ENCODE measurements around the gene ERCC6L.

DNA sequence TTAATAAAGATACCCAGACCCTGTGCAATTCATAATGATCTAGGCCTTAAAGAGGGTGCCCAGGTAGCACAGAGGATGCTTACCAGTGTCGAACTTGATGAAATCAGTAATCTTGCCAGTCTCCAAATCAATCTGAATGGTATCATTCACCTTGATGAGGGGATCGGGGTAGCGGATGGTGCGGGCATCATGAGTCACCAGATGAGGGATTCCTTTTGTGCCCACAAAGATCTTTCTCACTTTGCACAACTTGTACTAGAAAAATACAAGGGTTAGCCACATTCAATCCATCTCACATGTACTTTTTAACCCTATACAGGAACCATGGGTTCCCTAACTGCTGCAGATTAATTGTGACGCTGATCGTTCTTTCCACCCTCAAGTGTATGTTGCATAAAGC is 34.9 kb upstream of the ERCC6L start:
- TF ChIP-seq, protein P1, sequence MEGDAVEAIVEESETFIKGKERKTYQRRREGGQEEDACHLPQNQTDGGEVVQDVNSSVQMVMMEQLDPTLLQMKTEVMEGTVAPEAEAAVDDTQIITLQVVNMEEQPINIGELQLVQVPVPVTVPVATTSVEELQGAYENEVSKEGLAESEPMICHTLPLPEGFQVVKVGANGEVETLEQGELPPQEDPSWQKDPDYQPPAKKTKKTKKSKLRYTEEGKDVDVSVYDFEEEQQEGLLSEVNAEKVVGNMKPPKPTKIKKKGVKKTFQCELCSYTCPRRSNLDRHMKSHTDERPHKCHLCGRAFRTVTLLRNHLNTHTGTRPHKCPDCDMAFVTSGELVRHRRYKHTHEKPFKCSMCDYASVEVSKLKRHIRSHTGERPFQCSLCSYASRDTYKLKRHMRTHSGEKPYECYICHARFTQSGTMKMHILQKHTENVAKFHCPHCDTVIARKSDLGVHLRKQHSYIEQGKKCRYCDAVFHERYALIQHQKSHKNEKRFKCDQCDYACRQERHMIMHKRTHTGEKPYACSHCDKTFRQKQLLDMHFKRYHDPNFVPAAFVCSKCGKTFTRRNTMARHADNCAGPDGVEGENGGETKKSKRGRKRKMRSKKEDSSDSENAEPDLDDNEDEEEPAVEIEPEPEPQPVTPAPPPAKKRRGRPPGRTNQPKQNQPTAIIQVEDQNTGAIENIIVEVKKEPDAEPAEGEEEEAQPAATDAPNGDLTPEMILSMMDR (IDR thresholded peaks at IDR 0.05): no peak
- TF ChIP-seq POLR2A (IDR thresholded peaks at IDR 0.05) (no peak), POLR2AphosphoS5 (IDR thresholded peaks at IDR 0.05) (no peak), EP300 (IDR thresholded peaks at IDR 0.05) (no peak)

Data from stomach (tissue), 4 donors.